ENCODE data around the gene MRNIP. TPM values are rescaled to one million over a fixed set of nuclear protein-coding genes. Genes with fewer than 3 reads are reported as not detected.

Gene MRNIP
- total RNA-seq, 1 donor, result 13.0 TPM

- no peak for TF ChIP-seq CTCF (IDR thresholded peaks at IDR 0.05; ENCODE audit: insufficient read depth, low read depth, low read length)
- no peak overlapping the region for H3K4me3 ChIP-seq (ENCODE audit: low read depth, low read length)
- no peak for DNase-seq (ENCODE audit: low read depth)
Observed at GRCh38 chr5:179812997-179813607, 45.5 kb downstream of the MRNIP start.

GRCh38 chr5:179812135-179812825 lies 46.3 kb downstream of the MRNIP start:
- TF ChIP-seq CTCF (IDR thresholded peaks at IDR 0.05; ENCODE audit: insufficient read depth, low read depth, low read length), result no peak
- no peak for DNase-seq (ENCODE audit: low read depth)
- H3K4me3 ChIP-seq (ENCODE audit: low read depth, low read length), result no peak overlapping the region

- no peak for TF ChIP-seq CTCF (IDR thresholded peaks at IDR 0.05; ENCODE audit: insufficient read depth, low read depth, low read length)
- H3K4me3 ChIP-seq (ENCODE audit: low read depth, low read length), result peak within 1 kb of the TSS; percentile 78
- DNase-seq (ENCODE audit: low read depth), result peak; percentile 76
Observed at GRCh38 chr5:179806250-179807048, 52.2 kb downstream of the MRNIP start, which contains the start of gene MGAT4B. Gene MGAT4B, minus strand, starts transcription at chr5:179806866. Its CDS starts 283 bp downstream, at chr5:179806583.

GRCh38 chr5:179805529-179806249 lies 52.9 kb downstream of the MRNIP start:
- peak; percentile 49 for DNase-seq (ENCODE audit: low read depth)
- TF ChIP-seq CTCF (IDR thresholded peaks at IDR 0.05; ENCODE audit: insufficient read depth, low read depth, low read length), result no peak
- peak overlapping the region; percentile 78 for H3K4me3 ChIP-seq (ENCODE audit: low read depth, low read length)

DNA sequence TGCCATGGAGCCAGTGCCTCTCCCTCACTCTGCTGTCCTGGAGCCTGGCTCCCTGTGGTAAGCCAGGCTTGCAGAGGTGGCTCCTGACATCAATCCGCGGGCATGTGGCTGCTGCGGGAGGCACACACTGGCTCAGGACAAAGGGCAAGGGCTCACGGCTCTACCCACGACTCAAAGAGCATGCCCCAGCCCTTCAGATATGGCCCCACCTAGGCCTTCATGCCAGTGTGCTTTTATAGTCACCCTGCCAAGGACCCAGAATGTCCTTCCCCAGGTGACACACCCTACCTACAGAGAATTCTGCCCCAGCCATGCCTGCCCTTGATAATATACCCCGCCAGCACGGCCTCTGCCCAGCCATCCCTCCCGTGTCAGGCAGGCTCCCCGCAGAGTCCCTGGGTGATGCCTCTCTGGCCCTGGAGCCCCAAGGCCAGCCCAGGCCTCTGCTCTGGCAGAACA lies 53.5 kb downstream of the MRNIP start:
- TF ChIP-seq CTCF (IDR thresholded peaks at IDR 0.05; ENCODE audit: insufficient read depth, low read depth, low read length), result no peak
- DNase-seq (ENCODE audit: low read depth), result no peak
- H3K4me3 ChIP-seq (ENCODE audit: low read depth, low read length), result peak overlapping the region; percentile 78

GRCh38 chr5:179804555-179804947 lies 54.1 kb downstream of the MRNIP start:
- peak overlapping the region; percentile 78 for H3K4me3 ChIP-seq (ENCODE audit: low read depth, low read length)
- no peak for DNase-seq (ENCODE audit: low read depth)
- TF ChIP-seq CTCF (IDR thresholded peaks at IDR 0.05; ENCODE audit: insufficient read depth, low read depth, low read length), result no peak
